ENCODE measurements around the gene MELTF.

- TF ChIP-seq CTCF (IDR thresholded peaks at IDR 0.05) (no peak), GABPB1 (CRISPR knock-in tag; IDR thresholded peaks at IDR 0.05) (no peak), ATF6 (CRISPR knock-in tag; IDR thresholded peaks at IDR 0.05) (no peak), NFYB (CRISPR knock-in tag; conservative IDR thresholded peaks at IDR 0.05; ENCODE audit: low read depth) (no peak), ATF3 (CRISPR knock-in tag; conservative IDR thresholded peaks at IDR 0.05) (no peak), AR (CRISPR knock-in tag; IDR thresholded peaks at IDR 0.05) (no peak), RELA (CRISPR knock-in tag; IDR thresholded peaks at IDR 0.05; ENCODE audit: borderline replicate concordance) (no peak), KAT7 (CRISPR knock-in tag; IDR thresholded peaks at IDR 0.05; ENCODE audit: borderline replicate concordance) (no peak), TCF7 (CRISPR knock-in tag; IDR thresholded peaks at IDR 0.05; ENCODE audit: low read depth) (no peak), SP1 (CRISPR knock-in tag; conservative IDR thresholded peaks at IDR 0.05) (no peak), GTF2I (CRISPR knock-in tag; conservative IDR thresholded peaks at IDR 0.05) (no peak), AFF4 (CRISPR knock-in tag; IDR thresholded peaks at IDR 0.05; ENCODE audit: borderline replicate concordance) (no peak), MAX (CRISPR knock-in tag; IDR thresholded peaks at IDR 0.05) (no peak), CREB1 (CRISPR knock-in tag; IDR thresholded peaks at IDR 0.05) (no peak)
These were observed 39.0 kb downstream of the MELTF start for GRCh38 chr3:196990601-196991007.
